Stimulated activated CD4-positive, alpha-beta T cell treated with anti-CD3 and anti-CD28 coated beads, Interleukin-15, amount 100 ng/mL, for 1 hour (primary cell): Measurements from ENCODE around the gene SV2C.

Source experiments
- DNase-seq, 2 donors: peaks; one replicate each; pipeline ENCODE4 v3.0.0-alpha.2; 2020; ENCODE audit warnings: low read depth in 1 of 2, low spot score in 1 of 2

The SV2C gene

DNA sequence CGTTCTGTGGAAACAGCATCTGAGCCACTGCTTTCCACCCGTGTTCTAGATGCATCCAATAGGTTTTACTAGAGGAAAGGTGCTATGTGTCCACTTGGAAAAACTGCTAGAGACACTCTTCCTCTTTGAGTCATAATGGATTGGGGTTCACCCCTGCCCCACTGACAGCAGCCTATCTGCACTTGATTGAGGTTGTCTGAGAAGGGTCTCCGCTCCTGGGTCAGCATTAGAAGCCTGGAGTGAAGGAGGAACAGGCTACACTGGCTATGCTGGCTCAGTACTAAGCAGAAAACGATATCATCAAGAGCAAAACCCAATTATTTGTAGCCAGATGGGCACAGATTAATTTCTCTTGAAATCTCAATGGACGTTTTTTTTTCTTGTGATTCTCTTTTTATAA lies 167.3 kb downstream of the SV2C start:
- no peak for DNase-seq

DNA sequence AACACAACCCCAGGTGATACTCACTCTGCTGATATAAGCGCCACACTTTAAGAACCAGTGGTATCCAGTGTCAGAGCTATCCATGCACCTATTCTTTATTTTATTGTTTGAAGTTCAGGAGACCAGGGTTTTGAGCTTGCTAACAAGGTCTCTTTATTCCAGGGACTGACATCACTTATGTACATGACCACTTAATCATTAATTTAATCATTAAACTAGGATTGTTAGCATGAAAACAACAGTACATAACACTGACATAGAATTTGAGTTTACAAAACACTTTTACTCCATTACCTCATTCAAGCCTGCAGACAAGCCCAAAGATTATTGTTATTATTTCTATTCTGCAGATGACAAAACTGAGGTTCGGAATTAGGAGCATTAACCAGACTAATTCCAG lies 168.5 kb downstream of the SV2C start:
- no peak for DNase-seq

DNA sequence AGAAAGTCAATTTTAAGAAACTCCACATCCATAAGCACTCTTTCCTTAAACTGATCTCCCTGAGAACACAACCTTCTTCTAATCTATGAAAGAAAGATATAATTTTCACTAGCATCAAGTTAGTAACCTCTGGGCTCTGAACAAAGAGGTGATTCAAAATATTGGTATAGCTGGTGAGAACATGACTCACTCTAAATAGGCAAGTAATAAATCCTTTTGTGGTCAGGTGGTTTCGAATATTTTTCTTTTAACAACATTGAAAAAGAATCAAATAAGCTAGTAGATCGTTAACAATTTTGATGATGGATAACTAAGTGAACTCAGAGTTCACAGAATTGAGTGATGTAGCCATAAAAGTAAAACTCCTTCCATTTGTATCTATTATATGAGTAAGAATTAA lies 169.3 kb downstream of the SV2C start:
- DNase-seq = no peak

DNA sequence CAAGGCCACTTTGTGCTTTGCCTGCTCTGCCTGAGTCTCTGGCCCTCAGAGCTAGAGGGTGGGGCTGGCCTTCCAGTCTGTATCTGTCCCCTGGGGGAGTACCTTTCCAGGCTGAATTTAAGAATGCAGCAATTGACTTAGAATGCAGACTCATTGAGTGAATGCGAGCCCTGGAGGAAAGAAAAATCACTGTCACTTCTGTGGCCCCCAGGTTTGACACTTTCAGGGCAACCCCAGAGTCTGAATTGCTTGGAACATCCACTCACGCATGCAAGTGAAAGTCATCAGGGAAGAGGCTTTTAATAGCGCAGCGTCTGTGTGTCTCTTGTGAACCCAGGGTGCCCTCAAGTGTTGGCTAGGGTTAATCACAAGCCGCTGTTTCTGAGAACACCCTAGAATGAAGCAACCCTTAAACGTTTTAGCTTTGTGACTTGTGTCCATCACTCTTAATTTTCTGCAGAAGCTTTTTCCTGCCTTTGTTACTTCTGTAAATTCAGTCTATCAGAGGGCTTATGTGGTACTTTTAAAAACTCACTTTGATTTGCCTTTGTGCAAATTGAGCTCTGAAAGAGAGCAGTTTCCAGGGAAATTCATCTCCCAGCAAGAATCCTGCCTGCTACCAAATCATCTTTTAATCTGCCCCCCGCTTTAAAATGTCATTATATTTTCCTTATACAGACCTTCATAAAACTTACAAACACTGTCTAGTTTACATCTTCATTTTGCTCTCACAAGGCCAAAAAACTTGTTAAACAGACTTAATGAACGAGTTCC lies 173.1 kb downstream of the SV2C start:
- peak; percentile 19 to 40 for DNase-seq

DNA sequence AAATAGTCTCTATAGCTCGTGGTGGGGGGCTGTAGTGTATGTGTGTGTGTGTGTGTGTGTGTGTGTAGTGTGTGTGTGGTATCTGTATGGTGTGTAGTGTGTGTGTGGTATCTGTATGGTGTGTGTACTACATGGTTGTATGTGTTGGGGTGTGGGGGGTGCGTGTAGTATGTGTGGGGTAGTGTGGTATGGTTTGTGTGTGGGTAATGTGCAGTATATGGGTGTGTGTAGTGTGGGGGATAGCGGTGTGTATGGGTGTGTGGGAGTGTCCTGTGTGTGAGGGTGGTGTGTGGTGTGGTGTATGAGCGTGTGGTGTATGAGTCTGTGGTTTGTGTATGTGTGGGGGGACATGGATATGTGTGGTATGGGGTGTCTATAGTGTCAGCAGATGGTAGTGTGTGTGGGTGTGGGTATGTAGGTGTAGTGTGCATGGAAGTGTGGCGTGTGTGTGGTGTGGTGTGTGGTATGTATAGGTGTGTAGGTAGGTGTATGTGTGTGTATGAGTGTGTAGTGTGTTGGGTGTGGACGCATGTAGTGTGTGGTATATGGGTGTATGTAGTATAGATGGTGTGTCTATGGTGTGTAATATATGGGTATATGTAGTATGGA lies 174.1 kb downstream of the SV2C start:
- no peak for DNase-seq

DNA sequence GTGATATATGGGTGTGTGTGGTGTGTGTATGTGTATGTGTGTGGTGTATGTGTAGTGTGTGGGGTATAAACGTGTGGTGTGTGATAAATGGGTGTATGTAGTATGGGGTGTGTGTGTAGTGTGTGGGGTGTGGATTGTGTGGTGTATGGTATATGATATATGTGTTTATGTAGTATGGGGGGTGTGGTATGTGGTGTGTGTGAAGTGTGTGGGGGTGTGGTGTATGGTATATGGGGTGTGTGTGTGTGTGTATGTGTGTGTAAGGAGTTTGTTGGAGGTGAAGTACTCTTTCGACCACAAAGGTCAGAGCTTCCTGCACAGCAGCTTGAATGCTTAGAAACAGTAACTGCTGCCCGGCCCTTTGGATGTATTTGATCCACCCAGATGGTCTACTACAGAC lies 174.7 kb downstream of the SV2C start:
- DNase-seq = no peak

DNA sequence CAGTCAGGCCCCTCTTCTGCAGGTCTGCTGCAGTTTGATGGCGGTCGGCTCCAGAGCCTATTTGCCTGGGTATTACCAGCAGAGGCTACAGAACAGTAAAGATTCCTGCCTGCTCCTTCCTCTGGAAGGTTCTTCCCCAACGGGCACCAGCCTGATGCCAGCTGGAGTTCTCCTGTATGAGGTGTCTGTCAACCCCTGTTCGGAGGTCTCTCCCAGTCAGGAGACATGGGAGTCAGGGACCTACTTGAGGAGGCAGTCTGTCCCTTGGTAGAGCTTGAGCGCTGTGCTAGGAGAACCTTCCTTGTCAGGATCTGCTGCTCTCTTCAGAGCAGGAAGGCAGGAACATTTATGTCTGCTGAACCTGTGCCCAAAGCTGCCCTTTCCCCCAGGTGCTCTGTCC lies 181.5 kb downstream of the SV2C start:
- DNase-seq = no peak

DNA sequence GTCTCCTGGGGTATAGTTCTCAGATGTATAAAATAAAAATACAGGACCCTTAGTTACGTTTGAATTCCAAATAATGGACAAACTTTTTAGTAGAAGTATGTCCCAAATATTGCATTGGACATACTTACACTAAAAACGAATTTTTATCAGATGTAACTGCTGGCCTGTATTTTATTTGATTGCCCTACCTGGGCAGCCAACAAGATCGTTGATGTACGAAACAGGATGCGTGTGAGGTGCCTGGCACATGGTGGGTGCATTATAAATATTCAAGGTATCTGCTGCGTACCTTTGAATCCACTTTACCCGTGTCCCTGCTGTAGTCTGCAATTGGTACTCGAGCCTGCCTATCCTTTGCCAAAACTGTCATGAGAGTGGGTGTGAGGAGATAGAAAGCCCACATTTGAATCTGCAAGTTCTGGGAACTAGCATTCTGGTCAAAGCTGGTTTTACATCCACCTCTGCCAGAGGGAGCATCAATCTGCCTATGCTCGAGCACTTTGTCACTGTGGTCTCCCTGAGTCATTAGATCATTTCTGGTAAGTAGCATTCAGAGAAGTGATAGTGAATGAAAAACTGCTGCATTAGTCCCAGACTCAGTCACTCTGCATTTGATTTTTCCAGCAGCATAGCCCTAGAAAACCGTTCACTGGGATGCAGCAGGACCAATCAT lies 186.2 kb downstream of the SV2C start:
- DNase-seq = no peak

DNA sequence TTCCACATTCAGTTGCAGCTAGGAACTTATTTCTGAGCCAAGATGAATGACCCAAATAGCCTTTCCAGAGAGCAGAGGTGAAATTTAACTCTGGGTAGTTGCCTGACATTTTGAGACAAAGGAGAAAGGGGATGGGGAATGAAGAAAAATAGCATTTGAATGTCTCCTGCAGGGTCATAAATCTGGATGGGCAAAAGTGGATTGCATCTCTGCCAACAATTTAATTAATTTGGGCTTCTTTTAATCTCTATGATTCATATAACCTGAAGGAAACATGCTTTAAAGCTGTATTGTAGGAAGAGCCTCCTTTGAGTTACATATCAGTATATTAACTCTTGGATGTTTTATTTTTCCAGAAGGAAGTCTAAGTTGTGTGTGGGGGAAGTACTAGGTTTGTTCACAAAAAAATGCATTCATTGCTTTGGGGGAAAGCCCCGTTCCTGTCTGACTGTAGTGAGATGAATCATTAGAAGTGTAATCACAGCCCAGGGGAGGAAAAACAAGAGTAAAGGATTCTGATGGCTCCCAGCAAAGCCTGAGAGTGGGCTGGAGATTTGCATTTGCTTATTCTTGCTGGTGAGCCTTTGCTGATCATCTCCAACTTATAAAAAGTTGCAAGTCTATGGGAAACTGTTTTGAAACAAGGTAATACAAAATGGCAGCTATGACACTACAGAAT lies 186.9 kb downstream of the SV2C start:
- no peak for DNase-seq

DNA sequence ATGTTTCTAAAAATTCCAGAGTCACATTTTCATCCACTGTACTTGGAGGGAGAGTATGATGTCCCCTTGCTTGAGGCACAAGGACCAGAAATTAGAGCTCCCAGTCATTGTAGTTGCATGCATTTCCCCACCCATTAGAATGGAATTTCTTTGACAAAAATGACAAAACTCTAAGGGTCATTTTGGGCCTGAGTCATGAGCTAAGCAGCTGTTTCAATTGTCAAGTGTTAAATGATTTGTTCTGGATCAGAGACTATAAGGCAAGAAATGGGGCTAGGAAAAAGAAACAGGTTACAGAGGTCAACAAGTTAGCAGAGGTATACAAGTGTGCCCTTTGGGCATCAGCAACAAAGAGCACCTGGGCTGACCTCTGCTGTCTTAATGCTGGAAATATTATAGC lies 188.7 kb downstream of the SV2C start:
- DNase-seq = no peak

DNA sequence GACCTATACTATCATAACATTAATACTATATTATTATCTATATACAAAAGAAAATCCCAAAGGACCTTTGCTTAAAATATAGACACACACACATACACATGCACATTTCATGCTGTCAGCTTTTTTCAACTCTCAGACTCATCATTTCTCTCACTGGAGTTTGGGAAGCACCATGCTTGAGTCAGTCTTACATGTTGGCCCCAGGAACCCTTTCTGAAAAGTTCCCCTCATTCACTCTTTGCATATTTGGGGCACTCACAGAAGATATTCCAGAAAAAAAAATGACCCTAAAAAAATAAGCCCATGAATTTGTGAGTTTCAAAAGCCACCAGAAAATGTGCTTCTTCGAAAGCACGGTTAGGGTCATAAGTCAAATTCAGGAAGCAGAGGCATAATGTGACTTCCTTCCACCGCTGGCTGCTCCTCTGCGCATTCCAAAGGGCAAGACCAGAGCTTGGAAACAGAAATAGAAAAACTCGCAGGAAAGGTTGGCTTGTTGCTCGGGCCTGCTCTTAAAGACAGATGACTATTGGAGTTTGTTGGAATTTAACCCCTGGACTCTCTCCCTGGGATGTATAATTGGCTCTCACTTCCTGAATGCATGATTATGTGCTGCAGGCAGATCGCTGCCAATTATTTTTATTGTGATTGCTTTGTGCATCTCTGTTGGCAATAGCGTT lies 190.2 kb downstream of the SV2C start:
- no peak for DNase-seq

DNA sequence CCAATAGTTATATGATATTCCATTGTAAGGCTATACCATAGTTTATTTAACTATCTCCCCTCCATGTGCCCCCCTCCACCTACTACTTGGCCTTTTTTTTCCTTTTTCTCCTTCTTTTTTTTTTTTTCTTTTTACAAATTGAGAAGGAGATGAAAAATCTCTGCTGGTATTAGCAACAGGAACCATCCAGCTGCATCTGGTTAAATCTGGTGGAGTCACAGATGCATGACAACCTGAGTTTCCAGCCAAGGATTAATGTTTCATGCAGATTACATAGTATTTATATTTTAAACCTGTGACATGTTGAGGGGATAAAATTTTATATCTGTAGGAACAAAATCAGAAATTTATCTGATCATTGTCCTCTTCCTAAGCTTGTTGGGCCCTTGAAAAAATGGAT lies 191.4 kb downstream of the SV2C start:
- no peak for DNase-seq

DNA sequence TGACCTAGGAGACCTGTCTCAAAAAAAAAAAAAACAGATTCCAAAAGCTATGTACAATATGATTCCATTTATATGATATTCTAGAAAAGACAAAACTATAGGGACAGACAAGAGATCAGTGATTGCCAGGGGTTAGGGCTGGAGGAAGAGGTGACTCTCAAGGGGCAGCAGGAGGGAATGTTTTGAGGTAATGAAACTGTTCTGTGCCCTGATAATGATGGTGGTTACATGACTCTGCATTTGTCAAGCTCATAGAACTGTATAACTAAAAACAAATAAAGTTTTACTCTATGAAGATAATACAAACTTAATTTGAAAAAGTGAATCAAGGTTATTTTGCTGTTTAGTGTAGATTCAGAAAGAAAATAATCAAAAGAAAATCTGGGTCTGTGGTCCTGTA lies 194.6 kb downstream of the SV2C start:
- no peak for DNase-seq

DNA sequence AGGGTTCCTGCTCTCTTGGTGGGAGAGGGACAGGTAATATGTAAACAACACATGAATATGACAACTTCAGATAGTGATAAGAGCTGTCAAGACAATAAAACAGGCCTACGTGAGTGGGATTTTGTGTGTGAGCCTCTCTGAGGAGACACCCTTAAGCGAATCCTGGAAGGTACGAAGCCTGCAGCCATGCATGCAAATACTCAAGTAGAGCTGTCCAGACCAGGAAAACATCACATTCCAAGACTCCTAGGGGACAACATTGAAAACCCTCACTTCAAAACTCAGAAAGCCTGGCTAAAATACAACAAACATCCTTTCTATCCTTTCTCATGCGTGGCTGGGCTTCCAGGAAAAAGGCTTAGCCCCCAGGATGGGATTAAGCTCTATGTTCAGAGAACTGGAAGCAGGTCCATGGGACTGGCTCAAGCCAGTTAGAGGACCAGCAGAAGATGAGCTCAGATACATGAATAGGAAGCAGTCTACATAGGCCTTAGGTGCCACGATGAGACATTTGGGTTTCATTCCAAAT lies 195.1 kb downstream of the SV2C start:
- DNase-seq = no peak

DNA sequence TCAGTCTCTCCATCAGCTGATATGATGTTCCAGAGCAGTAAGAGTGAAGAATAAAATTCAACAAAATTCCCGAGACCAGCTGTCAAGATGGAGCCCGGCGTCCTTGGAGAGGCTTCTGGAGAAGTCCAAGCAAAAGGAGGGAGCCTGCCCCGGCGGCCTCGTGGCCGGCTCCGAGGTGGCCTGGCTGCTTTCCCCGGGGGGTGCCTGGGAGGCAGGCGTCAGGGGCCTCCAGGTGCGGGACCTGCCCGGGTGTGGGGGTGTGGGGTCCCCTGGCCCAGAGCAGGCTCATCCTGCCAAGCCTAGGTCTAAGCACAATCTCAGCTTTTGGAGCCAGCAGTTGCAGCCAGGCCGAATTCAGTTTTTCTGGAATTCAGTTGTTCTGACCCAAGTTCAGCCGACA lies 197.3 kb downstream of the SV2C start:
- no peak for DNase-seq

DNA sequence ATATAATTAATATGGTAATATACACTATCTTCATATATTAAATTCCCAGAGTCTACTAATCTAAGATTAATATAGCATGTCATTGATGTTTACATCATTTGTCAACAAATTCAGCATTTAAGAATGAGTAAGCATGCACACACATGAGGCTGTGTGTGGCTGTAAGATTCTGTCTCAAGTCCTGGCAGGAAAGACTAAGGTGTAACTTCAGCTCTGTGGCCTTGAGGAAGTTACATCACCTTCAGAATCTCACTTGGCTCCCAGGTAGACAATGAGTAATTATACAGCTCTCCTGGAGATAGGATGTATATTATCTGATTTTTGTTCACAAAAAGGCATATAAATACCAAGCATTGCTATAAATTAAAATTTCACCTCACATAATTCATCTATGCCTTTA lies 200.5 kb downstream of the SV2C start:
- DNase-seq = no peak

DNA sequence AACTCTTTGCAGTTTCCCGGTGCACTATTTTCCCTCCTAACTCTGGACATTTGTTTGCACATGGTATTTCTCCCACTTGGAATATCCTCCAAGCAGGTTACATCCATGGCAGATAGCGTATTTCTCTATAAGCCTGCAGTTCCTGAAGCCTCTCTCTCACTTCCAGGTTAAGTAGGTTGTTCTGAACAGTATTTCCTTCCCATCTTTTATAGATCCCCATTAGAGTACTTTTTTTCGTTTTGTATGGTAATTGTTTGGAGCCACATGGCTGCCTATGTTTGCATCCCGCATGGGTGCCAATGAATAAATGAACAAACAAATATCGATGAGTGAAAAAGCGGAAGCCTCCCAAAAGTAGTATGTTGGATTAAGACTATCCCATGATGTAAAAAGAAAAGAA lies 206.5 kb downstream of the SV2C start:
- DNase-seq = no peak

DNA sequence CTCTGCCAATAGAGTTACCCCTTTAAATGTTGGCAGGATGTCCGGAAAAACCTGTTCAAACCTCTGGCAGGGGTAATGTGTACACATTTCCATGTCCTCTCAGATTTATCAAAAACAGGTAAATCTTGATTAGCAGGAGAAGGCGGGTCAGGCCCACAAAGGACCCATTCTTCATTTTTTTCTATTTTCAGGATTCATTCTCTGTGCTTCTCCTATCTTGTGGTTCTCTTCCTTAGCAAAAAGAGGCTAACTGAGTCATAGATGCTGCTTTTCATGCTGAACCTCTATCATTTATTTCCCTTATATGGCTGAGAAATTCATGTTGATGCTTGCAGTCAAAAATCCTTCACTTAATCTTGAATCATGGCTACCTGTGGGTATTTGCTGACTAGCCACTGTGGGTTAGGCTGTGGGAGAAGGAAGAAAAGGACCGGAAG lies 207.2 kb downstream of the SV2C start:
- DNase-seq = no peak

DNA sequence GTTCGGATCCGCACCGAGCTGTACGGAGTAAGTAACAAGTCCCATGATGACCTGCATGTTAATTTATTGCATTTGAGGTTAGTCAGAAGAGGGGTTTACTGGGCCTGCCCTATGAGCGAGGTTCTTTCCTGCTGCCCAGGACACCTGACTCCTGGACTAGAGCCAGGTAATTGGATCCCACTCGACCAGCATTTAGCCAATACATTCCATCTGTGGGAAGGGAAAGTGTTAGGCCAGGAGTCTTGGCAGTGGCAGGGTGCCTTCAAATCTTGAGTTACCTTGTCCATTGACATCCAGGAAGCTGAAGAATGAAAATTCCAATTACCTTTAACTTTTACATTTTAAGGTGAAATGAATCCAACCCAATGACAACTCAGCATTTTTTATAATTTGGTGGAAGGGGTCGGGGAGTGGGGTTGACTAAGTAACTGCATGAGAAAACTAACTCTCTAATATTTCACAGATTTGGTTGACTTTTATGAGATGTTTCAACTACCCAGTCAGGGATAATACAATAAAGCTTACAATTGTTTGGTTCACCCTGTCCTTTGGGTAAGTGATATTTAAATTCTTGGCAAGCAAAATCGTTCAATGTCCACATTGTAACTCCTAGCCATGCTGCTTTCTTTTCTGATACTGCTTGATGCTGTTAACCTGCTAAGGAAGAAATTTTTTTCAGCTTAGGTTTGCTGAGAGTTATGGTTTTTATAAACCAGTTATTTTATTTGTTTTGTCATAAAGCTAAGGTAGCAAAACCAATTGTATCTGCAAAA lies 208.3 kb downstream of the SV2C start:
- no peak for DNase-seq

DNA sequence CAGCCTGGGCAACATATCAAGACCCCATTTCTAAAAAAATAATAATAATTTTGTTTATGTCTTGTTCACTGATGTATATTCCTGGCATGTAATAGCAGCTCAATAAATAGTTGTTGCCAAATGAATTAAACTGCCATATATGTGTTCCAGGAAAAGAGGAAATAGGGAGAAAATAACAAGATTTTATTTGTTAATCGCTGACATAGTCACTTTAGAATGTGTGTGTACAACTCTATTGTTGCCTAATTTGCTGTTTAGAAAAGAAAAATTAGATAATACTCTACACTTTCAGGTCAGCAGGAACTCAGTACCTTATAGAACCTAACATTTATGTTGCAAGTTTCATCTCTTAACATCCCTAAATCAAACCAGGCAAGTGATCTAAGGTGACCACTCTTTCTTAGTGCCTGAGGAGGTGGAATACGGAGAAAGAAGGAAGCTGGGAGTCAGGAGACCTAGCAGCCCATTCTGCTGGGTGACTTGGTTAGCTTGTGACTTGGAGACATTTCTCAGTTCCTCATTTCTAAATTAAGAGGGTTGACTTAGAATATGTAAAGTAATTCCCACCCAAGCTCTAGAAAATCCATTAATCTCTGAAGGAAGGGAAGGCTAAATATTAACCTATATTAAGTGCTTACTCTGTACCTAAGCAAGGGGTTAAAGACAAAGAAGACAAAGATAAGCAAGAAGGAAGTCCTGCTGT lies 209.6 kb downstream of the SV2C start:
- DNase-seq = no peak
